Activated T-cell treated with anti-CD3 and anti-CD28 coated beads, Interleukin-2, amount 50 U/mL, for 24 hours (primary cell): ENCODE data around the gene HINFP.
"Not testable (repeated sequence)": the region's sequence is repeated elsewhere in the genome, so short reads cannot be mapped to it uniquely, and the experiment has no call there.

Experiments
- DNase-seq: peaks from one replicate; pipeline ENCODE4 v3.0.0-alpha.2; 2020
- H3K27ac Mint-ChIP-seq: 2 replicates; pipeline ENCODE4 v1.8.0; 2020; ENCODE audit warnings: mild to moderate bottlenecking, mixed read lengths
- H3K27me3 Mint-ChIP-seq: 2 replicates; pipeline ENCODE4 v1.8.0; 2020; ENCODE audit warnings: mixed read lengths
- H3K36me3 Mint-ChIP-seq: 2 replicates; pipeline ENCODE4 v1.8.0; 2020; ENCODE audit warnings: low read depth, mixed read lengths
- H3K4me1 Mint-ChIP-seq: 2 replicates; pipeline ENCODE4 v1.8.0; 2020; ENCODE audit warnings: low read depth, mixed read lengths
- H3K4me3 Mint-ChIP-seq: 2 replicates; pipeline ENCODE4 v1.8.0; 2020; ENCODE audit warnings: mild to moderate bottlenecking, moderate library complexity, mixed read lengths
- H3K9me3 Mint-ChIP-seq: 2 replicates; pipeline ENCODE4 v1.8.0; 2020; ENCODE audit warnings: mixed read lengths

The HINFP gene

DNA sequence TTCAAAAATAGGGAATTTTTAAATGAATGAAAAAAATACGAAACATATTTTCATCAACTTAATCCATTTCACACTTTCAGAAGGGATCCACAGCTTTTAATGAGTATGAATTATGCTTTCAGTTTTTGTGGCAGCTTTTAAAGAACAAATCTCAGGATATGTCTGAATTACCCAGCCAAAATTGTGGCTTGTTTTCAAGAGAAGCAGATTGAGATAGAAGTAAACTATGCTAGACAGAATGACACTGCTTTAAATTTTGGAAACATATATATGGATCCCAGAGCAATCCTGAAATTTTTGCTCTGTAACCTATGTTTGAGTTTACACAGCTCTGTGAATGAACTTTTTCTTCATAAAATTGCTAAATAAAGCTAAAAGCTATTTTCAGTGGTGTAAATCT, 2.4 kb upstream of the HINFP start:
- H3K9me3 Mint-ChIP-seq, result no peaks in the 10 kb centered on the region
- DNase-seq, result no peak
- H3K4me1 Mint-ChIP-seq, result peaks cover 45% of the 10 kb centered on the region
- no peaks in the 10 kb centered on the region for H3K27me3 Mint-ChIP-seq
- no peak overlapping the region for H3K4me3 Mint-ChIP-seq
- H3K27ac Mint-ChIP-seq, result no peak overlapping the region
- peaks cover 65% of the 10 kb centered on the region for H3K36me3 Mint-ChIP-seq

- Mint-ChIP-seq H3K36me3 (peaks cover 62% of the 10 kb centered on the region), H3K27ac (peak overlapping the region; percentile 95), H3K4me1 (peaks cover 31% of the 10 kb centered on the region), H3K27me3 (no peaks in the 10 kb centered on the region), H3K9me3 (no peaks in the 10 kb centered on the region), H3K4me3 (peak overlapping the region; percentile 92)
- DNase-seq, result no peak
These were observed 757 bp upstream of the HINFP start for GRCh38 chr11:119120639-119121007.

- Mint-ChIP-seq H3K27ac (peak overlapping the region; percentile 95), H3K27me3 (no peaks in the 10 kb centered on the region), H3K4me3 (peak overlapping the region; percentile 92), H3K4me1 (peaks cover 28% of the 10 kb centered on the region), H3K9me3 (no peaks in the 10 kb centered on the region), H3K36me3 (peaks cover 55% of the 10 kb centered on the region)
- DNase-seq, result no peak
These were observed 388 bp downstream of the HINFP start for GRCh38 chr11:119121811-119122124.

- Mint-ChIP-seq H3K4me1 (peaks cover 27% of the 10 kb centered on the region), H3K27ac (peak overlapping the region; percentile 18), H3K27me3 (no peaks in the 10 kb centered on the region), H3K36me3 (peaks cover 71% of the 10 kb centered on the region), H3K4me3 (no peak overlapping the region), H3K9me3 (no peaks in the 10 kb centered on the region)
- DNase-seq, result no peak
These were observed 4.4 kb downstream of the HINFP start for GRCh38 chr11:119125821-119126220.

DNA sequence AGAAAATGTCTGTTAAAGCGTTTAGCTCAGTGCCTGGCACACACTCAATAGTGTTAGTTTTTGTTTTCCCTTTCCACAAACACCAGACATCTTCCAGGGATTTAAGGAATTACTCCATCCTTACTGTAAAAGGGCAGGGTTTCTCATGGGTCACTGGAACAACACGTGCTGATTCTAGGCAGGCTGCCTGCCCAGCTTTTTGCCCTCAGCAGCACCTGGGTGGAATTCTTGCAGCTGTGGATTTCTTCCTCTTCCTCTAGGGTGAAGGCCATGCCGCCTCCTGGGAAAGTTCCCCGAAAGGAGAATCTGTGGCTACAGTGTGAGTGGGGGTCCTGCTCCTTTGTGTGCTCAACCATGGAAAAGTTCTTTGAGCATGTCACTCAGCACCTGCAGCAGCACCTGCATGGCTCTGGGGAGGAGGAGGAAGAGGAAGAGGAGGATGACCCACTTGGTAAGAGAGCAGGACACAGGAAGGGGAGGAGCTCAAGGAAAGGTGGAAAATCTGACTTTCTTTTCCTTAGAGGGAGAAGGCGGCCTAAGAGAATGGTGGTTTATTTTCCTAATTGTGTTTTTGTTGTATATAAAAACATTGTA, 5.4 kb downstream of the HINFP start:
- no peaks in the 10 kb centered on the region for H3K9me3 Mint-ChIP-seq
- H3K27me3 Mint-ChIP-seq, result no peaks in the 10 kb centered on the region
- H3K4me1 Mint-ChIP-seq, result peaks cover 24% of the 10 kb centered on the region
- DNase-seq, result no peak
- peak overlapping the region; percentile 56 for H3K27ac Mint-ChIP-seq
- H3K4me3 Mint-ChIP-seq, result no peak overlapping the region
- peaks cover 75% of the 10 kb centered on the region for H3K36me3 Mint-ChIP-seq

GRCh38 chr11:119130662-119131061, 9.3 kb downstream of the HINFP start:
- H3K4me3 Mint-ChIP-seq, result no peak overlapping the region
- H3K9me3 Mint-ChIP-seq, result no peaks in the 10 kb centered on the region
- H3K27me3 Mint-ChIP-seq, result no peaks in the 10 kb centered on the region
- no peak overlapping the region for H3K27ac Mint-ChIP-seq
- no peak for DNase-seq
- H3K4me1 Mint-ChIP-seq, result peaks cover 10% of the 10 kb centered on the region
- peaks cover 80% of the 10 kb centered on the region for H3K36me3 Mint-ChIP-seq

DNA sequence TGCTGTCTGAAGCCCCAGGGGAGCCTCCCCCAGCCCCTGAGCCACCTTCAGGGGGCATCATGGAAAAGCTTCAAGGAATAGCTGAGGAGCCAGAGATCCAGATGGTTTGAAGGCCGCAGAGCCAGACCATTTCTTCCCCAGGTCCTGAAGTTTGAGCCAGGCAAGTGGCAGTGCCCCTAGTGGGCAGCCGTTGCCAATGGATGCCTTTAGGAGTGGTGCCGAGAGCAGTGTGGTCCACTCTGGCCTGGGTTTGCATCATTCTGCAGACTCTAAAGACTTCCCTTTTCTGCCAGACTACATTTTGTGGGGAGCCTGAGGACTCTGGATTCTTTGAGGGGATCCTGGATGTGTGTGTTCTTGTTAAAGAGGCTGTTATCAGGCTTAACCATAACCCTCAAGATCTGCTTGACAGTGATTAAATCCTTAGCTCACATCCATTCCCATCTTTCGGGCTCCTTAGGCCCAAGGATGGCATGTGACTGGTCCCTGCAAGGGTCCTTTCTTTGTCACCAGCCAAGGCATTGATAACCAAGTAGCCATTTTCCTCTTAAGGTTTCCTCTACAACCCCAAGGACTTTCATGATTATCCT, 13.1 kb downstream of the HINFP start:
- Mint-ChIP-seq H3K36me3 (peaks cover 55% of the 10 kb centered on the region), H3K27me3 (no peaks in the 10 kb centered on the region)
- DNase-seq, result no peak

GRCh38 chr11:119139276-119139675, 17.9 kb downstream of the HINFP start:
- not testable (repeated sequence) for H3K27me3 Mint-ChIP-seq, DNase-seq, H3K4me3 Mint-ChIP-seq, H3K27ac Mint-ChIP-seq, H3K4me1 Mint-ChIP-seq, H3K9me3 Mint-ChIP-seq
- peaks cover 10% of the 10 kb centered on the region for H3K36me3 Mint-ChIP-seq

More for the DNA sequence above, 13.1 kb downstream of the HINFP start:
- Mint-ChIP-seq H3K9me3 (no peaks in the 10 kb centered on the region), H3K4me3 (no peak overlapping the region), H3K4me1 (peaks cover 4% of the 10 kb centered on the region), H3K27ac (no peak overlapping the region)

GRCh38 chr11:119144825-119145486, 23.6 kb downstream of the HINFP start:
- DNase-seq, result no peak
- Mint-ChIP-seq H3K4me3 (no peak overlapping the region), H3K27me3 (peaks cover 42% of the 10 kb centered on the region), H3K9me3 (no peaks in the 10 kb centered on the region), H3K4me1 (peaks cover 11% of the 10 kb centered on the region), H3K27ac (no peak overlapping the region), H3K36me3 (no peaks in the 10 kb centered on the region)

- Mint-ChIP-seq H3K4me1 (peaks cover 11% of the 10 kb centered on the region), H3K4me3 (no peak overlapping the region), H3K36me3 (no peaks in the 10 kb centered on the region), H3K27me3 (peaks cover 48% of the 10 kb centered on the region), H3K27ac (no peak overlapping the region), H3K9me3 (no peaks in the 10 kb centered on the region)
- no peak for DNase-seq
These were observed 24.2 kb downstream of the HINFP start for GRCh38 chr11:119145551-119145950.

- DNase-seq, result no peak
- Mint-ChIP-seq H3K4me3 (no peak overlapping the region), H3K27me3 (peaks cover 57% of the 10 kb centered on the region), H3K4me1 (peaks cover 14% of the 10 kb centered on the region), H3K36me3 (no peaks in the 10 kb centered on the region), H3K27ac (no peak overlapping the region), H3K9me3 (no peaks in the 10 kb centered on the region)
These were observed 26.4 kb downstream of the HINFP start for GRCh38 chr11:119147604-119148333.

DNA sequence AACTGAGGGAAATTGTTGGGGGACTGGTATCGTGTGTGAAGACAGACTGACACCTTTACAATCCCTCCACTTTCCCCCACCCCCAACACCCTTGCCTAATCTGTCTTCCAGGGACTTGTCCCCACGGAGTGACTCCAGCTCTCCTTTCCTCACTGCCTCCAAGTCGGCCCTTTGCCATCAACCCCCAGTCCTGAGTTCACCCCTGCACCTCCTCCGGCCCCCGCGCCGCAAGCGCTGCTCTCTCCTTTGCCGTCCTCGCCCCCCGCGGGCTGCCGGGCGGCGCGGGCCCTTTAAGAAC, 27.3 kb downstream of the HINFP start:
- Mint-ChIP-seq H3K4me3 (peak overlapping the region; percentile 70), H3K36me3 (no peaks in the 10 kb centered on the region), H3K27me3 (peaks cover 51% of the 10 kb centered on the region), H3K27ac (no peak overlapping the region), H3K9me3 (no peaks in the 10 kb centered on the region), H3K4me1 (peaks cover 14% of the 10 kb centered on the region)
- no peak for DNase-seq

DNA sequence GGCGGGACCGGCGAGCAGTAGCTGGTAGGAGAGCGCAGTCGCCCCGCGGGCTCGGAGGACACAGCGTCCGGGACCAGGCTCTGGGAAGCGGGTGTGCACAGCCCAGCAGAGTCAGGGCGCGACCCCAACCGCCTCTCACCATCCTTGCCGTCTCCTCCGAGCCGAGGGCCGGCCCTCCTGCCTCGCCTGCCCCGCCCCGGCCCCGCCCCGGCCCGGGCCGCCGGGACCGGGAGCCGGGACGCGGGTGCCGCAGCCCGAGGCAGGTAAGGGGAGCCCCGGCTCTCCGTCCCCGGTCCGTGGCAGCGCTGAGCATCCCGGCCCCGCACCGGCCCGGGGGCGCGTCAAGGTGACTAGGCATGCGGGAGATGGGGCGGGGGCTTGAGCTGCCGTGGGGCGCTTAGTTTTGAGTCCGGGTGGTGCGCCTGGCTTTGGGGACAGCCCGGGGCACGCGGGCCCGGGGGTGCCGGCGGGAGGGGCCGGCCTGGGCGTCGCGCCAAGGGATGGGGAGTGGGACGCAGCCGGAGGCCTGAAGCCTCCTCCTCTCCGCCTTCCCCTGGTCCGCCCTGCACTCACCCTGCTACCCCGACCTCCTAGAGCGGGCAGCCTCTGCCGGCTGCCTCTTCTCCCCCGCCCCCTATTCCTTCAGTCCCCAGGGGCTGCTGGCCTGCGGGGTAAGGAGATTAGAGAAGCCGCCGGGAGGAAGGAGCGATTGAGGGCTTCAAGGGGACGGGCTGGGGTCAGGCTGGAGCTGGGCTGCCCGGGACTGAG, 27.8 kb downstream of the HINFP start, which contains the start of gene ABCG4:
Gene ABCG4 (plus strand): TSS at position 35 of the 768 bp plus-strand sequence. CDS start 914 bp downstream, outside the sequence.
- Mint-ChIP-seq H3K4me1 (peaks cover 14% of the 10 kb centered on the region), H3K9me3 (no peaks in the 10 kb centered on the region), H3K27me3 (peaks cover 53% of the 10 kb centered on the region), H3K27ac (no peak within 1 kb of the TSS), H3K4me3 (peak within 1 kb of the TSS; percentile 70), H3K36me3 (no peaks in the 10 kb centered on the region)
- peak; percentile 62 for DNase-seq

GRCh38 chr11:119149786-119150275, 28.5 kb downstream of the HINFP start:
- H3K4me1 Mint-ChIP-seq, result peaks cover 14% of the 10 kb centered on the region
- no peaks in the 10 kb centered on the region for H3K9me3 Mint-ChIP-seq
- no peaks in the 10 kb centered on the region for H3K36me3 Mint-ChIP-seq
- no peak overlapping the region for H3K27ac Mint-ChIP-seq
- H3K27me3 Mint-ChIP-seq, result peaks cover 53% of the 10 kb centered on the region
- H3K4me3 Mint-ChIP-seq, result peak overlapping the region; percentile 31
- no peak for DNase-seq
